Measurements from ENCODE around the gene EIF4G3.
A peak's percentile ranks its signal among the peaks of the same experiment; 100 is the strongest.
"Not testable (repeated sequence)": the region's sequence is repeated elsewhere in the genome, so short reads cannot be mapped to it uniquely, and the experiment has no call there.

The EIF4G3 gene

GRCh38 chr1:21217812-21218596 lies 41.3 kb upstream of the EIF4G3 start:
- H3K27ac ChIP-seq: no peak overlapping the region
- peaks cover 47% of the 10 kb centered on the region for H3K36me3 ChIP-seq (replicated peaks)
- peak; percentile 74 for TF ChIP-seq CTCF (IDR thresholded peaks at IDR 0.05; ENCODE audit: low read depth, low read length, missing control alignments)
- H3K4me3 ChIP-seq (ENCODE audit: low read depth, low read length): no peak overlapping the region
- in situ Hi-C loops (cut with HindIII; ENCODE audit: low pct_ligation_motif_present, low sequenced_read_pairs): no loop called here
- DNase-seq: peak; percentile 51
- no peaks in the 10 kb centered on the region for H3K27me3 ChIP-seq (replicated peaks)

- peak; percentile 88 for TF ChIP-seq CTCF (IDR thresholded peaks at IDR 0.05; ENCODE audit: low read depth, low read length, missing control alignments)
- in situ Hi-C loops (cut with HindIII; ENCODE audit: low pct_ligation_motif_present, low sequenced_read_pairs): no loop called here
- H3K36me3 ChIP-seq (replicated peaks): peaks cover 41% of the 10 kb centered on the region
- H3K27me3 ChIP-seq (replicated peaks): no peaks in the 10 kb centered on the region
- H3K4me3 ChIP-seq (ENCODE audit: low read depth, low read length): no peak overlapping the region
- DNase-seq: peak; percentile 29
- H3K27ac ChIP-seq: no peak overlapping the region
Observed at GRCh38 chr1:21216835-21217811, 40.4 kb upstream of the EIF4G3 start.

GRCh38 chr1:21212126-21212525 lies 35.4 kb upstream of the EIF4G3 start:
- in situ Hi-C loops (cut with HindIII; ENCODE audit: low pct_ligation_motif_present, low sequenced_read_pairs): no loop called here
- TF ChIP-seq CTCF (IDR thresholded peaks at IDR 0.05; ENCODE audit: low read depth, low read length, missing control alignments): no peak
- no peaks in the 10 kb centered on the region for H3K36me3 ChIP-seq (replicated peaks)
- H3K27me3 ChIP-seq (replicated peaks): no peaks in the 10 kb centered on the region
- no peak overlapping the region for H3K4me3 ChIP-seq (ENCODE audit: low read depth, low read length)
- H3K27ac ChIP-seq: no peak overlapping the region
- no peak for DNase-seq

GRCh38 chr1:21208137-21208700 lies 31.5 kb upstream of the EIF4G3 start:
- H3K36me3 ChIP-seq (replicated peaks); DNase-seq; H3K27ac ChIP-seq; in situ Hi-C loops (cut with HindIII; ENCODE audit: low pct_ligation_motif_present, low sequenced_read_pairs); H3K27me3 ChIP-seq (replicated peaks); H3K4me3 ChIP-seq (ENCODE audit: low read depth, low read length): not testable (repeated sequence)

GRCh38 chr1:21206117-21206516 lies 29.4 kb upstream of the EIF4G3 start:
- no peaks in the 10 kb centered on the region for H3K27me3 ChIP-seq (replicated peaks)
- in situ Hi-C loops (cut with HindIII; ENCODE audit: low pct_ligation_motif_present, low sequenced_read_pairs): no loop called here
- no peak for DNase-seq
- no peak overlapping the region for H3K4me3 ChIP-seq (ENCODE audit: low read depth, low read length)
- no peak for TF ChIP-seq CTCF (IDR thresholded peaks at IDR 0.05; ENCODE audit: low read depth, low read length, missing control alignments)
- no peaks in the 10 kb centered on the region for H3K36me3 ChIP-seq (replicated peaks)
- no peak overlapping the region for H3K27ac ChIP-seq

GRCh38 chr1:21205416-21205815 lies 28.7 kb upstream of the EIF4G3 start:
- Histone ChIP-seq H3K27me3 (replicated peaks) (no peaks in the 10 kb centered on the region), H3K36me3 (replicated peaks) (no peaks in the 10 kb centered on the region), H3K27ac (no peak overlapping the region), H3K4me3 (ENCODE audit: low read depth, low read length) (no peak overlapping the region)
- in situ Hi-C loops (cut with HindIII; ENCODE audit: low pct_ligation_motif_present, low sequenced_read_pairs): no loop called here
- no peak for TF ChIP-seq CTCF (IDR thresholded peaks at IDR 0.05; ENCODE audit: low read depth, low read length, missing control alignments)
- no peak for DNase-seq

All from brain microvascular endothelial cell (primary cell).